Left ventricle myocardium inferior (tissue), 1 donor: Measurements from ENCODE around the gene OR1S2. TPM values are rescaled to one million over a fixed set of nuclear protein-coding genes. Genes with fewer than 3 reads are reported as not detected.

Experiments
- DNase-seq: peaks from one replicate; pipeline ENCODE4 v3.0.0-alpha.2; 2020
- H3K27ac ChIP-seq: fragments of 200-600 bp; replicated peaks from 2 replicates; pipeline ENCODE4 v1.8.0; 2021
- H3K27me3 ChIP-seq: fragments of 200-600 bp; 2 replicates; pipeline ENCODE4 v1.8.0; 2021; ENCODE audit warnings: low read depth
- H3K36me3 ChIP-seq: fragments of 200-600 bp; 2 replicates; pipeline ENCODE4 v1.8.0; 2021
- H3K4me1 ChIP-seq: fragments of 200-600 bp; 2 replicates; pipeline ENCODE4 v1.8.0; 2021
- H3K4me3 ChIP-seq: fragments of 200-600 bp; 2 replicates; pipeline ENCODE4 v1.8.0; 2021; ENCODE audit warnings: mild to moderate bottlenecking, moderate library complexity
- H3K9me3 ChIP-seq: fragments of 200-600 bp; replicated peaks from 2 replicates; pipeline ENCODE4 v1.8.0; 2021
- intact Hi-C: fragments of 100-400 bp; cut with micrococcal nuclease; formaldehyde crosslinking; loops from one replicate; pipeline ENCODE4 v1.11.0; 2022
- total RNA-seq: library from RNA; stranded (reverse); fragmentation: NEBNext Ultra II Directional; extraction: Animal tissue kit (Norgen Biotek cat#: 25700); gene quantifications from one replicate; pipeline ENCODE4 v1.2.1, GENCODE V29; 2021
- TF ChIP-seq, protein P1 (sequence below): fragments of 200-600 bp; IDR thresholded peaks from 2 replicates; pipeline ENCODE4 v1.8.0; 2021; ENCODE audit warnings: antibody characterized with exemption, mild to moderate bottlenecking, borderline replicate concordance
- donor health status: DM: no; HTN: yes; CAD: no; lungs with severe emphysema.

OR1S2 gene
- total RNA-seq, 1 donor from 2014 or later, result not detected

DNA sequence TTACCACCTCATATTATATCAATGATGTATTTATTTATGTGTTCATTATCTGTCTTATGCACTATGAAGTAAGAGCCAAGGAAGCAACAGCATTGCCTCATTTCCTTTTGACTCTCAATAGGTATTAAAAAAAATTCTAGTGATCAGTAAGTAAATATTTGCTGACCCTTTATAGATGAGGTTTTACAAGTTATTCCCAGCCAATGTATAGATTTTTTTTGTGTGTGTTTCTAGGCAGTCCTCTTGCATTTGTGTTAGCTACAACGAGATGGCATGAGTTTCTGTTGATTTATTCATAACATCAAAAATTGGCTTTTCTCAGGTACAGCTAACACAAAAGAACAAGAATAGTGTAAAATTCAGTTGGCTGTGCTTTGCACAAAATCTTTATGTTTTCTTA, 4.7 kb downstream of the OR1S2 start:
- TF ChIP-seq, protein P1, sequence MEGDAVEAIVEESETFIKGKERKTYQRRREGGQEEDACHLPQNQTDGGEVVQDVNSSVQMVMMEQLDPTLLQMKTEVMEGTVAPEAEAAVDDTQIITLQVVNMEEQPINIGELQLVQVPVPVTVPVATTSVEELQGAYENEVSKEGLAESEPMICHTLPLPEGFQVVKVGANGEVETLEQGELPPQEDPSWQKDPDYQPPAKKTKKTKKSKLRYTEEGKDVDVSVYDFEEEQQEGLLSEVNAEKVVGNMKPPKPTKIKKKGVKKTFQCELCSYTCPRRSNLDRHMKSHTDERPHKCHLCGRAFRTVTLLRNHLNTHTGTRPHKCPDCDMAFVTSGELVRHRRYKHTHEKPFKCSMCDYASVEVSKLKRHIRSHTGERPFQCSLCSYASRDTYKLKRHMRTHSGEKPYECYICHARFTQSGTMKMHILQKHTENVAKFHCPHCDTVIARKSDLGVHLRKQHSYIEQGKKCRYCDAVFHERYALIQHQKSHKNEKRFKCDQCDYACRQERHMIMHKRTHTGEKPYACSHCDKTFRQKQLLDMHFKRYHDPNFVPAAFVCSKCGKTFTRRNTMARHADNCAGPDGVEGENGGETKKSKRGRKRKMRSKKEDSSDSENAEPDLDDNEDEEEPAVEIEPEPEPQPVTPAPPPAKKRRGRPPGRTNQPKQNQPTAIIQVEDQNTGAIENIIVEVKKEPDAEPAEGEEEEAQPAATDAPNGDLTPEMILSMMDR, result no peak
- no peaks in the 10 kb centered on the region for H3K27me3 ChIP-seq
- no peak overlapping the region for H3K4me3 ChIP-seq
- intact Hi-C loops, result no loop called here
- H3K36me3 ChIP-seq, result no peaks in the 10 kb centered on the region
- DNase-seq, result no peak
- H3K4me1 ChIP-seq, result no peaks in the 10 kb centered on the region
- H3K27ac ChIP-seq, result no peak overlapping the region
- peaks cover 32% of the 10 kb centered on the region for H3K9me3 ChIP-seq

DNA sequence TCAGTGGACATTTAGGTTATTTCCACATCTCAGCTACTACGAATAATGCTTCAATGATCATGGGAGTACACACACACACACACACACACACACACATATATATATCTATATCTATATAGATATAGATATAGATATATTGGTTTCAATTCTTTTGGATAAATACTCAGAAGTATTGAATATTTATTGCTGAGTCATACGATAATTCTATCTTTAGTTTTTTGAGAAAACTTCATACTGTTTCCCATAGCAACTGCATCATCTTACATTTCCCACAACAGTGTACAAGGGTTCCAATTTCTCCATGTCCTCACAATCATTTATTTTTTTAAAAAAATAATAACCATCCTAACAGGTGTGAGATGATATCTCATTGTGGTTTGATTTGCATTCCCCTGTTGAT, 8.0 kb downstream of the OR1S2 start:
- peaks cover 29% of the 10 kb centered on the region for H3K9me3 ChIP-seq
- no peak overlapping the region for H3K4me3 ChIP-seq
- intact Hi-C loops, result no loop called here
- H3K36me3 ChIP-seq, result no peaks in the 10 kb centered on the region
- DNase-seq, result no peak
- H3K27me3 ChIP-seq, result no peaks in the 10 kb centered on the region
- H3K4me1 ChIP-seq, result no peaks in the 10 kb centered on the region
- TF ChIP-seq, protein P1, result no peak
- no peak overlapping the region for H3K27ac ChIP-seq

DNA sequence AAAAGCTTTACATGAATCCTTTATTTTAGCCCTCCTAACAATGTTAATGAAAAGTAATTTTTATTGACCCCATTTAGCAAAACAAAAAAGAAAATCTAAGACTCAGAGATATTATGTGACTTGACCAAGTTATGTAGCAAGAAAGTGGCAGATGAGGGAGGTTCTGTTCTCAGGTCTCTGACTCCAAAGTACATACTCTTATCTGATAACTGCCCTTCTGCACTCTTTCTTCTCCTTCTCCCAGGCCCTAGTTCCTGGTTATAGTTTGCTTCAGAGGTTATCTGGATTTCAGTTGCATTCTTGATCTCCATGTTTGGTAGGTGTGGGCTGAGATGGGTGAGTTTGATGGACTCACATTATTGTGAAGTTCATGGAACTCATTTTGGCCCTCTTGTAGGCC, 10.6 kb downstream of the OR1S2 start:
- H3K27me3 ChIP-seq, result no peaks in the 10 kb centered on the region
- TF ChIP-seq, protein P1, result no peak
- no peak overlapping the region for H3K27ac ChIP-seq
- no peak for DNase-seq
- no peak overlapping the region for H3K4me3 ChIP-seq
- peaks cover 6% of the 10 kb centered on the region for H3K4me1 ChIP-seq
- intact Hi-C loops, result no loop called here
- peaks cover 27% of the 10 kb centered on the region for H3K9me3 ChIP-seq
- H3K36me3 ChIP-seq, result no peaks in the 10 kb centered on the region

DNA sequence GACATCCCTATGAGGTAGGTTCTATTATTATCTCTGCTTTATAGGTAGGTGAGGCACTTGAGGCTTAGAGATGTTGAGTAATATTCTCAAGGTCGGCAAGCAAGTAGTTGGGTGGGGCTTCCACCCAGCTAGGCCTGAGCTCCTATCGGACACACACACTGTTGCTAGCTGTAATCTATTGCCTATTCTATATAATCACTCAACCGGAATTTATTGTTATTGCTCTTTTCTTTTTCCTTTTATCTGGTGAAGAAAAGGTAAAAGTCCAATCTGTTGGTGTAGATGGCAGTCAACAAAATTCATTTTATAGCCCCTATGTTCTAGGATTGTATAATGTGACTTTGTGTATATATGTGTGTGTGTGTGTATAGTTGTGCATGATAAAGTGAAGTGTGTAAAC, 11.7 kb downstream of the OR1S2 start:
- H3K36me3 ChIP-seq, result no peaks in the 10 kb centered on the region
- H3K27me3 ChIP-seq, result no peaks in the 10 kb centered on the region
- no peak for DNase-seq
- H3K4me3 ChIP-seq, result no peak overlapping the region
- no peak overlapping the region for H3K27ac ChIP-seq
- H3K9me3 ChIP-seq, result peaks cover 15% of the 10 kb centered on the region
- intact Hi-C loops, result no loop called here
- TF ChIP-seq, protein P1, result no peak
- peaks cover 11% of the 10 kb centered on the region for H3K4me1 ChIP-seq

DNA sequence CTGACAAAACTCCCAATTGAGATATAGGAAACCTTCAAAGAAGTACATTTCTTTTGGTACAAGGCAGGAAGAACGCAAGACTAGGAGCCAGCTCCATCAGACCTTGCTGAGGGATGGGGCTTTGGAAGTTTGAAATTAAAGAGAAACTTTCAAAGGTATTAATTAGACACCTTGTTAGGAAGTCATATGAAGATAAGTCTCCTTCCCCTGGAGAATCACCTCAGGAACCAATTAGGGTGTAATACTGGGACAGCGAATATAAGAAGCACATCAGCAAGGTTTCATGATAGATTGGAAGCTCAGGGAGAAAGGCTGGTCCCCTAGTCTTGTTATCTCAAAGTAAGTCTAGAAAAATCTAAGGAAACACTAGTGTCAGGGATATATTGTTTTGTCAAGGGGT, 15.2 kb downstream of the OR1S2 start, which contains the start of gene OR9Q2:
Gene OR9Q2, plus strand, starts transcription at position 301 of the 400 bp plus-strand sequence. CDS start 1,421 bp downstream, outside the sequence.
- no peaks in the 10 kb centered on the region for H3K36me3 ChIP-seq
- intact Hi-C loops, result loop anchor here (10.0 kb wide), 1 partner anchor 164 kb away; the partner anchor contains the start of gene OR9Q1
- DNase-seq, result no peak
- no peak within 1 kb of the TSS for H3K4me3 ChIP-seq
- no peaks in the 10 kb centered on the region for H3K27me3 ChIP-seq
- TF ChIP-seq, protein P1, result no peak
- H3K4me1 ChIP-seq, result peaks cover 20% of the 10 kb centered on the region
- no peaks in the 10 kb centered on the region for H3K9me3 ChIP-seq
- H3K27ac ChIP-seq, result no peak within 1 kb of the TSS
